ENCODE results near the gene MSRB3.

The MSRB3 gene

DNA sequence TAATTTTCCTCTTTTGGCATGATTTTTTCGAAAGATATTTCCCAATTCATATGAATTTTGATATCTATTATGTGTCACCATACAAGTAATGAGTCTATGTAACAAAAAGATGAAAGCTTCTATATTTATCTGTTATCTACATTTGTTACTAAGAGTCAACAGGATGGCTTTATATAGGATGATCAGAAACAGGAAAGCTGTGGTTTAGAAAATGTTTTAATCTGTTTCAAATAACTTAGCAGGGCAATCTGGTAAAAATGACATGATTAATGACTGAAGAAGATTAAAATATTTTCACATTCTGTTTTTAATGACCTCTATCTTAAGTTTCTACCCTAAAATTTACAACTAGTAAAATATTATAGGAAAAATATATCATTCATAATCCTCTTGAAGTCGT, 105.8 kb downstream of the MSRB3 start:
- TF ChIP-seq CTCF (conservative IDR thresholded peaks at IDR 0.05; ENCODE audit: low read length), result no peak
- H3K4me3 ChIP-seq (ENCODE audit: low read length), result no peak overlapping the region
- DNase-seq (ENCODE audit: low read depth), result no peak

DNA sequence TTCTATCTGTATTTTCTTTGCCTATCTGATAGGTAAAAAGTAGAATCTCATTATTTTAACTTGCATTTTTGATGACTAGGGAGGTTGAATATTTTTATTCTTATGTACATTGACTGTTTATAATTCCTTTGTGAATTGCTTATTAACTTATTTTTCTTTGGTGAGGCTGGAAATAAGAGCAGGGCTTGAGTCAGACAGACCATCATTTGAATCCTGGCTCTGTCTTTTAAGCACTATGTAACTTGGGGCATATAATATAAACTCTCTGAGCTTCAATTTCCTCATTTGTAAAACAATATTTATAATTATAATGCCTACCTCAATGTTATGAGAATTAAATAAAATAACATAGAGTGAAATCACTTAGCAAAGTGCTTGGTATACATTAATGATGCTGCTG, 108.9 kb downstream of the MSRB3 start:
- no peak for DNase-seq (ENCODE audit: low read depth)
- no peak overlapping the region for H3K4me3 ChIP-seq (ENCODE audit: low read length)
- TF ChIP-seq CTCF (conservative IDR thresholded peaks at IDR 0.05; ENCODE audit: low read length), result no peak

DNA sequence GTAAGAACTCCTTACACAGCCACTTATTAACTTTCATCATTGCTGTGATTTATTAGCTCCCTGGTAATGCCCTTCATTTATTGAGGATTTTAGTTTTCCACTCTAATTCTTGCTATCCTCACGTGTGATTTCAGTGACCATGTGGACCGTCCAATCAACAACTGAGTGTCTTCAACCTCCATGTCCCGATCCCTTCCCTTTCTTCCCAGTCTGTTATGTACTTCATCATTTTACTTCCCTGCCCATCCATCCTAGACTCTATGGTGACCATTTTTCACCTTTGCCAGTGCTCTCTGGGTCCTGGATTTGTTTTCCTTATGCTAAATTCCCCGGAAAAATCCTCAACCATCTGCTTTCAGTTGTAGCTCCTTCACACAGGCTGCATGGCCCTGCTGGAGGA, 111.0 kb downstream of the MSRB3 start:
- no peak overlapping the region for H3K4me3 ChIP-seq (ENCODE audit: low read length)
- no peak for DNase-seq (ENCODE audit: low read depth)
- TF ChIP-seq CTCF (conservative IDR thresholded peaks at IDR 0.05; ENCODE audit: low read length), result no peak

DNA sequence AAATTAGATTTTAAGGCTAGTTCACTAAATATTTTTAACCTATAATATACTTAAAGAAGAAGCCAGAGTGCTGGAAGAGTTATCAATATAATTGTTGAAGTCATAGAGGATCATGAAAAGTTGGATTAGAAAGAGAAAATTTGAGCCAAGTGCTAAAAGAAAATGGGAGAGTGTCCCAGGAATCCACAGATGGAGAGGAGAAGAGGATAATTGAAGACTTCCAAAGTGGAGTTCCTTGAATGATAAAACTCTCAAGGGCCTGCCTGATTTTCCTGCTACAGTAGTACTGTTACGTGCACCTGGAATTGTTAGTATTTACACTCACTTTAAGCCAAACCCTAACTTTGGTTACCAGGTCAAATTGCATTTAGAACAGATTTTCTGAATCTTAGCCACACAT, 113.2 kb downstream of the MSRB3 start:
- no peak overlapping the region for H3K4me3 ChIP-seq (ENCODE audit: low read length)
- DNase-seq (ENCODE audit: low read depth), result no peak
- no peak for TF ChIP-seq CTCF (conservative IDR thresholded peaks at IDR 0.05; ENCODE audit: low read length)

DNA sequence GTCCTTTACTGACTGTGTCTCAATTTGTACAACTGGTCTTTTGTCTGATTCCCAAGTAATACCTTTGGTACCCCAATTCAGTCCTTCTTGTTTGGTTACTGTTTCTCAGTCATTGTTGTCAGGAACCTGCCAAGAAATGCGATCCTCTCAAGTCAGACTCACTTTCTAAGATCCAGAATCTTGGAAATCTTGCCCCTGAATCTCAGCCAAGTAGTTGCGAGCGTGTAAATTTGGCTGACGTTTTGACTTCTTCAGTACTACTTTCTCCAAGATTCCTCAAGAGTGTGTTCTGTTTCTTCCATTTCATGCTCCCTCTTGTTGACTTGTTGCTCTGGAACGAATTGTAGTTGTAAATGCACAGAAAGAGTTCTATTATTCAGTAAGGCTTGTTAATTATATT, 114.0 kb downstream of the MSRB3 start:
- no peak for DNase-seq (ENCODE audit: low read depth)
- no peak for TF ChIP-seq CTCF (conservative IDR thresholded peaks at IDR 0.05; ENCODE audit: low read length)
- H3K4me3 ChIP-seq (ENCODE audit: low read length), result no peak overlapping the region

DNA sequence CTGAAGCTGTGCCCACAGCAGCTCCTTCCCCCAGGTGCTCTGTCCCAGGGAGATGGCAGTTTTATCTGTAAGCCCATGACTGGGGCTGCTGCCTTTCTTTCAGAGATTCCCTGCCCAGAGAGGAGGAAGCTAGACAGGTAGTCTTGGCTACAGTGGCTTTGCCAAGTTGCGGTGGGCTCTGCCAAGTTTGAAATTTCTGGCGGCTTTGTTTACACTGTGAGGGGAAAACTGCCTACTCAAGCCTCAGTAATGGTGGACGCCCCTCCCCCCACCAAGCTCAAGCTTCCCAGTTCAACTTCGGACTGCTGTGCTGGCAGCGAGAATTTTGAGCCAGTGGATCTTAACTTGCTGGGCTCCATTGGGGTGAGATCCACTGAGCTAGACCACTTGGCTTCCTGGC, 124.7 kb downstream of the MSRB3 start:
- no peak for TF ChIP-seq CTCF (conservative IDR thresholded peaks at IDR 0.05; ENCODE audit: low read length)
- no peak overlapping the region for H3K4me3 ChIP-seq (ENCODE audit: low read length)
- no peak for DNase-seq (ENCODE audit: low read depth)

GRCh38 chr12:65407388-65408149, 129.1 kb downstream of the MSRB3 start:
- TF ChIP-seq CTCF (conservative IDR thresholded peaks at IDR 0.05; ENCODE audit: low read length), result no peak
- no peak overlapping the region for H3K4me3 ChIP-seq (ENCODE audit: low read length)
- no peak for DNase-seq (ENCODE audit: low read depth)

Measured in AG10803 (cell line).